CD4-positive, alpha-beta T cell treated with Interleukin-17A for 1 hour (primary cell): Measurements from ENCODE around the gene PAX5.
"Not testable (repeated sequence)": the region's sequence is repeated elsewhere in the genome, so short reads cannot be mapped to it uniquely, and the experiment has no call there.

ENCODE experiments used
- DNase-seq: peaks from one replicate; pipeline ENCODE4 v3.0.0-alpha.2; 2020

PAX5 gene

DNA sequence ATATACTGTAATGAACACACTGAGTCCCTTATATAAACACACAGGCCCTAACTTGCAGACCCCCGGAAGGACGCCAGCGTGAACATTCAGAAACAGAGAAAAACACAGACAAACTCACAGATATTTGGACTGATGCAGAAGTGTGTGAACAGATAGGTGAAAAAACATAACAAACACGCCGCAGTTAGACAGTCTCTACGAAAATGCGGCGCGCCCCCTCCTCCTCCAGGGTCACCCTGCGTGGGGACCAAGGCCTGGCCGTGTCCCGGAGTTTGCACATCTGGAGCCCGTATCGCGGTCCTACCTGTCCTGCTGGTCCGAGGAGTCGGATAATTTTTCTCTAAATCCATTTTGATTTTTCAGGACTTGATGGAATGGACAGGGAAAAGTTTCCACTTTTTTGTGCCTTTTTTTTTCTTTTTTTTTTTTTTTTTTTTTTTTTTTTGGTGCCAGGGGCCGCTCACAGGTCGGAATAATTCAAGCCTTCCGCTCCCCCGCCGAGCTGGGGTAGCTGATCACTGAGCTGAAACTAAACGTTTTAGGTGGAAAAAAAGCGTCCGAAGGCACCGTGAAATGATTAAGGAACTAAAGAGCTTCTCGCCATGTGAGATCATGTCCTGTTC lies at the start of gene PAX5:
Gene PAX5 (minus strand): TSS at position 587 of the 623 bp plus-strand sequence. CDS start 237 bp downstream, at position 350.
- no peak for DNase-seq

DNA sequence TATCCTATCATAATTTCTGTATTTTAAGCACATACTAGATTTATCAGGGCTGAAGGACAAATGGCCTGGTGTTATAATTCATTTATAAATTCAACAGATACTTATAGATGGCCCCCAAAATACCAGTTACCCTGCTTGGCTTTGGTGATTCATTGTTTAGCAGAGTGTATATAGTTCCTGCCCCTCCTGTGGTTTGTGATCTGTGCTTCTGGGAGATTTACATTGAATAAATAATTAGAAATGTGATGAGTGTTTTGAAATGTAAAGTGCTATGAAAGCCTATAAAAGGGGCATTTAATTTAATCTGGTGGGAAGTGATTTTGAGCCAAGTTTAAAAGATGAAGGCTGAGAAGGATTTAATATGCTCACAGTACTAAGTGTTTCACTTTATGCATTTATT lies 49.6 kb upstream of the PAX5 start:
- DNase-seq: no peak

DNA sequence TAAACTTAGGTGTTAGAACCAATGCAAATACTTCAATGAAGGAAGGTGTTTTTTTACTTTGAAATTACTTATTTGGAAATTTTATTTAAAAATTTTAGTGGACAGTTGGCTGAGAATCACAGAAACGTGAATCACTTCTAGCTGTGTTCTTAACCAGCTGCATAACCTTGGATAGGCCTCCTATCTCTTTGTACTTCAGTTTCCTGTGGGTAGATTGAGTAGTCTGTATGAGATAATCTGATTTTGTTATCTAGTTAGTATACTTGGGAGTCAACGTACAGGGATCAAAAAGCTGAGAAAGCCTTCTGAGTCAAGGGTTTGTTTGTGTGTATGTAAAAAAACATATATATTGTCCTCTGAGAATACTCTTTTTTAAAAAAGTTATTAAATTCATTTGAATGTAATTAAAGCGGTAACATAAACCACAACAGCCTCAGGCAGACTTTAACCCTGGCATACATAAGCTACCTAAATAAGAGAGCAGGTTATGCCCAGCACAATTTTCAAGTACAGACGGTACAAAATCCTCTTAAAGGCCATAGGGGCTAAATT lies 48.2 kb upstream of the PAX5 start:
- peak; percentile 24 for DNase-seq

DNA sequence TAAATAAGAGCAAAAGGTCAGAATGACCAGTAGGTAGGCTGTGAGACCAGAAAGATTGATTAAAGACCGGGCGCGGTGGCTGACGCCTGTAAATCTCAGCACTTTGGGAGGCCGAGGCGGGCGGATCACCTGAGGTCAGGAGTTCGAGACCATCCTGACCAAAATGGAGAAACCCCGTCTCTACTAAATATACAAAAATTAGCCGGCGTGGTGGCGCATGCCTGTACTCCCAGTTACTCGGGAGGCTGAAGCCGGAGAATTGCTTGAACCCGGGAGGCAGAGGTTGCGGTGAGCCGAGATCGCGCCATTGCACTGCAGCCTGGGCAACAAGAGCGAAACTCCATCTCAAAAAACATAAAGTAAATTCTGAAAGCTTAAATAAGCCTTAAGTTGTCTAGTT lies 47.4 kb upstream of the PAX5 start:
- DNase-seq: not testable (repeated sequence)

DNA sequence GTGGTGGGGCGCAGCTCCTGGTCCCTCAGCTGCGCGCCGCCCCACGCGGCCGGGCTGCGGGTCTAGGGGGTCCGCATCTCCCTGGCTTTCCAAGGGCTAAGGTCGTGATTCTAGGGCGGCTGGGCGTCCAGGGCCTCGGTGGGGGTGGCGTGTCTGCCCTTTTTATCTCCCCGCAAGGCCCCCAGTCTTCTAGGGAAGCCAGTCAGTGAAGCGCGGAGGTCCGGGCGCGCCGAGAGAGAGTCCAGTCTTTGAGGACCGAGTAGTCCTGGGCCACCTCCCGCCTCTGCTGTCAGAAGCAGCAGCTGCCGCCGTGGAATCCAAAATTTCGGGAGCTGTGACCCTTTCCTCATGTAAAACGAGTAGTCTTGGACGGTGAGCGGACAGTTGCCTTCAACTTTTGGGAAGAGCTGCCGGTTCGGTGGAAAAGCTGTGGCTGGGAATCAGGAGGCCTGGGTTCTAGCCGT lies 46.1 kb upstream of the PAX5 start:
- DNase-seq: peak; percentile 3

DNA sequence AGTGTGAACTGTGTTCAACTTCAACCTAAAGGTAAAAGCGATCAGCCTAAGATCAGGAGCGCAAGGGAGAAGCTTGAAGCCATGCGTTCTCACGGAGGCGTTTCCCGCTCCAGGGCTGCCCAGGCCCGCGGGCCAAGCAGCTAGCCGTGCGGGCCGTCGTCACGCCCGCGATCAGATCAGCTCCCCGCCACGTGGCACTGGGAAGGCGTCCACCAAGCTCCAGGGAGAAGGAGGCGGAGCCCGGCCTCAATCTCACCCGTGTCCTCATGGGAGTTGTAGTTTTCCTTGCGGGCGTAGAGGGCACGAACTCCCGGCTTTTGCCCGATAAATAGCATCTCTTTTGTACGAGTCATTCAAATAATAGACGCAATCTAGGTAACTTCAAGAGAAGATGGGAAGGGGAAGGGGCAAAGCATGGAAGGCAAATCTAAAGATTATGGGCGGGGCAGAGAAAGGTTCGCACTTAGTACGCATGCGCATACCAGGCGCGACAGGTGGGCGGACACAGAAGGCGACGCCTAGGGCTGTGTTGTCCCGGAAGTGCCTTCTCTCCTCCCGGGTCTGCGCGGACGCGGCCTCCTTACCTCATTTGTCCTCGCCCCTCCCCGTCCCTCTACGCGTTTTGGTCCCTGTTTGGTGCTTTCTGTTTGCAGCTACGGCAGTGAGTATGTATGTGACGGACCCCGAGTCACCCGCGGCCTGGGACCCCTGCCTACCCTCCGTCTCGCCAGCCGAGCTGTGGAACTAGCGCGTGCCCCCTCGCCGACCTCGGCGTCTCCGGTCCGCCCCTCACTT lies 45.5 kb upstream of the PAX5 start:
- peak; percentile 96 for DNase-seq

DNA sequence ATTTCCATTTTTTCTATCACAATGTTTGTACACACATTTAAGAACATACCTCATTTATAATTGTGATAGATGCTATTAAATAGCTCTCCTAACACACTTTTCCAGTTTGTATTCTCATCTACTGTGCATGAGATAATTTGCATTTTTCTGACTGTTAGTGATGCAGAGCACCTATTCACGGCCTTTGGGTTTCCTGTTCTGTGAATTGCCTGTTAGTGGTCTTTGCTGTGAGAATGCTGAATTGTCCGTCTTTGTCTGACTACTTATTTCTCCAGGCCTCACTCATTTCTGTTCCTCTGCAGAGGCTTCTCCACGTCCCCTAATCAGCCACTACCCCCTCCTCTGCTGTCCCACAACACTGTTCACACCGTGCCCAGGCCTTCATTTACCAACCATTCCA lies 40.7 kb upstream of the PAX5 start:
- not testable (repeated sequence) for DNase-seq

DNA sequence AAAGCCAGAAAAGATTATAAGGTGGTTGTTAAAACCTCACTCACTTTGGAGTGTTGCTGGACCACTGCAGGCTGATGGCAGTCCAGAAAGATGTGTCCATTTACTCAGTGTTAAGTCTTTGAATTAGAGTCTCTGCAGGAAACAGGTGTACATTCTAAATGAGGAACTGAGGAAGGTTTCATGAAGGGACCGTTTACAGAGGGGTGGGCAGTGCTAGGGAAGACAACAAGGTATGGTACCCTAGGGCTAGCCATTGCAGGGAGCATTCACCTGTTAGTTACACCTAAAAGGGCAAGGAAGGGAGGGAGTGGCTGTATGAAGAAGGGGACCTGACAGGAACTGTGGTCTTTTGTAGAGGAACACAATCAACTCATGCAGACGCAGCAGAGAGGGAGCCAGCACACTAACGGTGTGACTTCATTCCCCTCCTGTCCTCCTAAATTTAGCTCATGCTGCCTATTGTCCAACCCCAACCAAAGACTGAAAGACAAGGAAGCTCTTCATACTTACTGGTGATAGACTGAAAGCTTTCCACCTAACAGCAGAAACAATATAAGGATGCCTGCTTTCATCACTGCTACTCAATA lies 32.2 kb upstream of the PAX5 start:
- no peak for DNase-seq

DNA sequence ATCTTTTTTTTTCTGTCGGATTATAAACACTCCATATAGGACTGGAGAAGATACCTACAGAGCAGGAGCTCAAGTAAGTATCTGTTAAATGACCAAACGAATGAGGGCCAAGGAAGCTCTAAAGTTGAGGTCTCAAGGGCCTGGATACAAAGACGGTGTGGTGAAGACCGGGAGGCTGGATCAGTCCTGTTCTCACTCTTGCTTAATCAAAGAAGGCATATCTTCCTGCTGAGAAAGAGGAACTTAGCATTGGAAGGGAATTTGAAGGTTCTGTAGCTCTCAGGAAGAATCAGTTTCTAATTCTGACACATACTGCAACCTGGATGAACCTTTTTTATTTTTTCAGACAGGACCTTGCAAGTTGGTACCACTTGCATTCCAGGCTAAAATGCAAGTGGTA lies 28.3 kb upstream of the PAX5 start:
- no peak for DNase-seq

DNA sequence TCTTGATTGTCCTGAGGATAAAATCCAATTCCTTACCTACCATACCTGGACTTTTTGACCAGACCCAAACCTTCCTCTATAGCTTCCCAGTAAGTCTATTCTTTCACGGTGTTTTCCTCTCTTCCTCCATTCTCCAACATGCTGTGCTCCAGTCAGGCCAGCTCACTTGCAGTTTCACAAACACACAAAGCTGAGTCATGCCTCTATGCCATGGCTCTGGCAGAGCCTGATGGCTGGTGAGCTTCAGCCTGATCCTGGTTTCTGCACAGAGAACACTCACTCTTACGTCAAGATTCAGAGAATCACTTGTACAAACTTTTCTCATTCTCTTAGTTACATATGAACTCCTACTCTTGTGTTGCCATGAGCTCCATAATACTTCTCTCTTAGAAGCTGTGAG lies 27.7 kb upstream of the PAX5 start:
- no peak for DNase-seq

DNA sequence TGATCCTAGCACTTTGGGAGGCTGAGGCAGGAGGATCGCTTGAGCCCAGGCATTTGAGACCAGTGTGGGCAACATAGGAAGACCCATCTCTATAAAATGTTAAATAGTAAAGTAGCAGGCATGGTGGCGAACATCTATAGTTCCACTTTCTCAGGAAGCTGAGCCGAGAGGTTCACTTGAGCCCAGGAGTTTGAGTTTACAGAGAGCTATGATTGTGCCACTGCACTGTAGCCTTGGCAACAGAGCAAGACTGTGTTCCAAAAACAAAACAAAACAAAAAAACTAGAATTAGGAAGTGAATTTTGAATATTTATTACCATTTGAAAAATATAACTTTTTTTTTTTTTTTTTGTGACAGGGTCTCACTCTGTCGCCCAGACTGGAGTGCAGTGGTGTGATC lies 26.8 kb upstream of the PAX5 start:
- no peak for DNase-seq

DNA sequence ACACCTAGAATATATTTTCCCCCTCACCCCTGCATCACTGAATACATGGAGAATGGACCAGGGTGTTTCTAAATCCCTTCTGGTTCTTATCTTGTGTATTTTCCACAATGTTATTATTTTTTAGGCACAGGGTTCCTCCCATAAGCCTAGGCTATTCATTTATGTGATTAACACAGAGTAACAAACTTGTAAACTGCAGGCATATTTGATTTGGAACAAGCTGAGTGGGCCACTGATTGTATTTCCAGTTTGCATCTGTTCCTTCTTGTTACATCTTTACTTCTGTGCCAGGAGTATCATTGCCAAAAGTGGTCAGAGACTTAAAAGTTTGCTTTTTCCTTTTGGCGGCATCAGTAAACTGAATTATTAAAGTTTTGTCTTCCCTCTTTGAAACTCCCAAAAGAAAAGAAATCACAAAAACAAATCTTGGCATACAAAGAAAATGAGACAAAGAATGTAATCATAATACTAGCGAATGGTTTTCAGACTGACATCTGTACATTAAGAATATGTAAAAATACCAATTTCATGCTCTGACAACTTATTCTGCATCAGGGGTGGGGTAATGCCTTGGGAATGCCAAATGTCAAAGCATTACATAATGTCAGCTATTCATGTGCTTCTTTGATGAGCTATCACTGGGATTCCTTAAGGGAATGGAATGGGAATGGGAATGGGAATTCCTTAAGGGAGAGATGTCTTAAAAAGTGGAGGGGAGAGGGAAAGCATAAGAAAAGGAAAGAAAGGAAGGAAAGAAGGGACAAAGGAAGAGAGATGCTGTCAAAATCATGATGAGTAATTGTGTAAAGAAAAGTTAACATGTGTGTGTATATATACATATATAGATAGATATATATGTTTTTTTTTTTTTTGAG lies 22.2 kb upstream of the PAX5 start:
- no peak for DNase-seq

DNA sequence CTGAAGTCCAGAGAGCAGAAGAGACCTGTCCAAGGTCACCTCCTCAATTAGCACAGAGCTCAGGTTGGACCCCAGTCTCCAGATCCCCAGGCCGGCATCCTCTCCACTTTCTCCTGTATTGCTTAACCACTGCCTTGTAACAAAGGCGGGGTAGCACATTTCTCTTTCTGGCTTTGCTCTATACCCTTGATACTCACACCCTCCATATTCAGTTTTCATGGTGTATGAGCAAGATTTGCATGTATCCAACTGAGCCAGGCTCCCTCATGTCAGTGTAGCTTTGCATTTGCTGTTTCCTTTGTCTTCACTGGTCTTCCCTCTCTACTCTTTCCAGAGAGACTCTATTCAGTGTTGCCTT lies 20.3 kb upstream of the PAX5 start:
- not testable (repeated sequence) for DNase-seq

DNA sequence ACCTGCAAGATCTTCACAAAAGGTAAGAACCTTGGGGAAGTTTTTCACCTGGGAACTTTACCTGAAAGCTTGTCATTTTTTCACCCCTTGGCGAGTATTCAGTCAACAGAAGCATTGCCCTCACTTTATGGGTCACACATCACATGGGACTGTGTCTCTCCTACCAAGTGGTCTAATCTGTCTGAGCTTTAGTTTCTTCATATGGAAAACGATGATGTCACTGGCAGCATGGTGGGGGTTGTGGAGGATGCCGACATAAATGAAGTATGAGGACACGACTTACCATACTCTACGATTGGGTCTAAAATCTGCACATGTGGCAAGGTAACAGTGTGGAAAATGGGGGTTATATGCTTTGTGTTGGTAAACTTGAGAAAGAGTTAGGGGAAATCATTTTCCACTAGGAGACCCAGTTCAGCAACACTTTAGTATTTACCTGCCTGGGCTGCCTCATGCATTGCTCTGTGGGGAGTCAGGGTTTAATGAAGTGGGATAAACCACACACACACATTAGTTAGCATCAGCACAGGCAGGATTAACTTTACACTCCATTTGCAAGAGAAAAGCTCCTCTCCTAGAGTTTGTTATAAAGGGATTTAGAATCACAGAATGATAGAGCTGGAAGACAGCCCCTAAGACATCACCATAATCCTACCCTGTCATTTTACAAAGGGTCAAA lies 19.8 kb upstream of the PAX5 start:
- no peak for DNase-seq

DNA sequence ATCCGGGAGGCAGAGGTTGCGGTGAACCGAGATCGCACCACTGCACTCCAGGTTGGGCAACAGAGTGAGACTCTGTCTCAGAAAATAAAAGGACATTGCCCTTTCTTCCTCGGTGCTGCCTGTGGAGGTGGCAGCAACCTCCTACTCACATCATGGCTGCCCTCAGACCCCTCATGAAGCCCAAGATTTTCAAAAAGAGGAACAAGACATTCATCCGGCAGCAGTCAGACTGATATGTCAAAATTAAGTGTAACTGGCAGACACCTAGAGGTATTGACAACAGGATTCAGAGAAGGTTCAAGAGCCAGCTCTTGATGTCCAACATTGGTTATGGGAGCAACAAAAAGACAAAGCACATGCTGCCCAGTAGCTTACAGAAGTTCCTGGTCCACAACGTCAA lies 12.6 kb upstream of the PAX5 start:
- DNase-seq: no peak

DNA sequence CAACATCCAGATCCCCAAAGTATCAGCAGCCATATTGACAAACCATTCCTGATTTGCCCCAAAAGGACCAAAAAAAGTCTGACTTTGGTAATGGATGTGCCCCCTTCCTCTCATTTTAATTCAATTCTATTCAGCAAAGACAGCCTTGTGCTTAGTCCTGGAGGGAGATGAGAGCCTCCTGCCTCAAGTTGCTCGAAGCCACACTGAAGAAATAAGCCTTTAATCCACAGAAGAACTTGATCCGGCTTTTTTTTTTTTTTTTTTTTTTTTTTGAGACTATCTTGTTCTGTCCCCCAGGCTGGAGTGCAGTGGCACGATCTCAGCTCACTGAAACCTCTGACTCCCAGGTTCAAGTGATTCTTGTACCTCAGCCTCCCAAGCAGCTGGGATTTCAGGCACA lies 8.4 kb upstream of the PAX5 start:
- no peak for DNase-seq

DNA sequence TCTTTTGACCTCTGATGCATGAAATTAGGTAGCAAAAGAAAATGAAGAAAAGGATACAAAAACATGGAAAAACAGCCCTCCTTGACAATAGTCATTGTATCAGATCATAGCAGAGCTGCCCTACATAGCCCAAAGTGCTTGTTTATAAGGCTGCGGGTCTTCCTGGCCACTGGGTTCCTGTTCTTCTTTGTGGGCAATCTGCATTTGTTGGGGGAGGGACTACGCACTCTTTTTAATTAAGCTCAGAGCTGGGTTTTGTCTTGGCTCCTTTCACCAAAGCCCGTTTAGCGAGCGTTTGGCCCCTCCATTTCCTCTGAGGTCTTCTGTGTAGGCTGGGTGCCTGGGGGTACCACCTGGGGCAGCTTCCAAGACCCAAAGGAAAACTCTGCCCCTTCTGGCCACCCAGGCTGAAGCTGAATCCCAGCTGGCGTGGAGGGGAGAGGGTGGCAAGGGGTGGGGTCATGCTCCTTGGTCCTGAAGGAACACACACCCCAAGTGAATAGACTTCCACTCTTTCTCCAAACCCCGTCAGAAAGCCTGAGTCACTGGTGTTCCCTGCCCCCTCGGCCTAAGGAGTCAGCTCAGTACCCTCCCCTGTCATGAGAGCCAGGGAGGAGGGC lies 6.5 kb upstream of the PAX5 start:
- DNase-seq: no peak

DNA sequence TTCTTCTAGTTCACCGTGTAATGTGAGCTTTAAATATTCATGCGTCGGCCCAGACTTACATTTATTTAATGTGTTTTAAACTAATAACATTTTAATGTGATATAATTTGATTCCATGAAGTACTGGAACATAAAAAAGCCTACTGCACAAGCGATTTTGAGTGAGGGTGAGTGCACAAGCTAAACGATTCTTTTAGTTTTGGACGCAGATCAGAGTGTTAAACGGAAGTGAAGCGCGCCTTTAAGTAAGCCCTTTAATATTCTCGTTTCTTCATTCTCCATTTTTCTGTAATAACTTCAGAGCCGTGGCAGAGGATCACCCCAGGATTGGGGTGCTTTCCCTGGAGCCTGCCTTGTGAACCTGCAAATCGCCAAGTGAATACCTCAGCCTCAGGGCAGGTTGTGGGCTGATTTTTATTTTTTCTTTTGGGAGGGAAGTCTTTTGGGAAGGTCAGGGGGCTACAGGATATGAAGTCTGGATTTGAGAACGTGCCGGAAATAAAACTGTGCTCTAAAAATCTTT lies 4.9 kb upstream of the PAX5 start:
- no peak for DNase-seq

DNA sequence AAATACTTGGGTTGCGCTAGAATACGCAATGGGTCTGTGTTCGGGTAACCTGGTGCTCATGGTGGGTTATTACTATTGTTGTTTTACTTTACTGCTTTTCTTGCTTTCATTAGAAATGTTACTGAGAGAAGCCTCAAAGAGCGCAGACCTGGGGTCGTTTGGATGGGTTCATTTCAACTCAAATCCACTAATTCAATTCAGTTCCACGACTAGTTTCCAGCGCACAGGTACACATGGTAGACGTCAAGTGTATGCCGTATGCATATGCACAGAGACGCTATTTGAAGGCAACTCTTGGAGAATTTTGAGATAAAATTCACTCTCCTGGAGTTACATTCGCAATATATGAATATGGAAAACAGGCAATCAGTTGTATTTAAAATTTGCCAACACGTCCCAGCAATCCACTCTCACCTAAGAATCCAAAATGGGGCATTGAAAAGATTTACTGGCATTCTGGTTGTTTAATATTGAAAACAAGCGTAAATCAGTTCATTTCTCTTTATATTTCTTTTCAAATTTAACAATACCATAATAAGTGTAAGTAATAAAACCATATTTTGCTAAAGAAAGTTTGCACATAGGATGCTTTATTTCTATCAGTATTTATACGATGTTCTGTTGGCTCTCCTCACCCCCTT lies 4.4 kb upstream of the PAX5 start:
- no peak for DNase-seq

DNA sequence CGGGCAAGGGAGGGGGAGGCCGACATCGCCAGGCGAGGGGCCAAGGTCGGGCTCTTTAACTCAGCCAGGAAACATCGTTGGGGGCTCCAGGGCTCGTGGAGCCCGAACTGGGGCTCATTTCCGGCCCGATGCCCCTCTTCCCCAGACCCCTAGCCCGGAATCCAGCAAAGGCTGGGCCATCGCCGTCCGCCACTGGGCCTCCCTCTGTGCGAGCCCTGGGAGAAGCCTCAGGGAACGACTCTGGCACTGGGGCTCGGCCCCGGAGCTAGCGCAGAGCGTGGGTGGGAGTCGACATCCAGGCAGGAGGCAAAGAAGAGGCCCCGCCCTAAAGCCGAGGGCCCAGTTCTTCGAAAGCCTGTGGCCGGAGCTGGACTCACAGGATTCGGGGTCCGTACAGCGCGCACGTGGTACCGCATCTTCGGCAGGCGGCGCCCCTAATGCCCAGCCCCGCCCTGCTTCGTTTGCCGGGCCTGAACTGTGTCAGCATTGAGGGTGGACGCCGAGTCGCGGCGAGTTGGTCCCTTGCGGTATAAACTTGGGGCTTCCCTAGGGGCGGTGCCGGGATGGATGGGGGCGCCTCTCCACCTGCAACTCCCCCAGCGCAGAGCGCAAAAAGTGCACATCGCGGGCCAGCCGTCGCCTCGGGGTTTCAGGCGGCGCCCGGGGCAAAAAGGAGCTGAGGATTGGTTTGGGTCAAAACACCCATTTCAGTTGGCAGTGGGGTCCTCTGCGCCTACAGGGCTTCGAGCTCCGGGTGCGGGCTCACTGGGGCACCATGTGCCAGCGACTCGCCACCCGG lies 3.6 kb upstream of the PAX5 start:
- no peak for DNase-seq
